ENCODE measurements around the gene PRKD2. TPM values are rescaled to one million over a fixed set of nuclear protein-coding genes. Genes with fewer than 3 reads are reported as not detected.

PRKD2 gene
- total RNA-seq, 1 donor = 9.7 TPM

GRCh38 chr19:46725036-46725820 lies 8.3 kb upstream of the PRKD2 start:
- H3K4me3 ChIP-seq (ENCODE audit: low read depth, low read length) = no peak overlapping the region
- no peak for DNase-seq (ENCODE audit: low read depth)
- TF ChIP-seq CTCF (IDR thresholded peaks at IDR 0.05; ENCODE audit: insufficient read depth, low read length) = no peak

GRCh38 chr19:46724468-46724867 lies 7.6 kb upstream of the PRKD2 start:
- no peak for TF ChIP-seq CTCF (IDR thresholded peaks at IDR 0.05; ENCODE audit: insufficient read depth, low read length)
- no peak for DNase-seq (ENCODE audit: low read depth)
- H3K4me3 ChIP-seq (ENCODE audit: low read depth, low read length) = no peak overlapping the region

GRCh38 chr19:46723471-46723870 lies 6.6 kb upstream of the PRKD2 start:
- TF ChIP-seq CTCF (IDR thresholded peaks at IDR 0.05; ENCODE audit: insufficient read depth, low read length) = no peak
- no peak for DNase-seq (ENCODE audit: low read depth)
- no peak overlapping the region for H3K4me3 ChIP-seq (ENCODE audit: low read depth, low read length)

- no peak for TF ChIP-seq CTCF (IDR thresholded peaks at IDR 0.05; ENCODE audit: insufficient read depth, low read length)
- H3K4me3 ChIP-seq (ENCODE audit: low read depth, low read length) = no peak overlapping the region
- no peak for DNase-seq (ENCODE audit: low read depth)
Observed at GRCh38 chr19:46723023-46723461, 6.1 kb upstream of the PRKD2 start.

- no peak overlapping the region for H3K4me3 ChIP-seq (ENCODE audit: low read depth, low read length)
- TF ChIP-seq CTCF (IDR thresholded peaks at IDR 0.05; ENCODE audit: insufficient read depth, low read length) = no peak
- no peak for DNase-seq (ENCODE audit: low read depth)
Observed at GRCh38 chr19:46722421-46723022, 5.6 kb upstream of the PRKD2 start.

- no peak for TF ChIP-seq CTCF (IDR thresholded peaks at IDR 0.05; ENCODE audit: insufficient read depth, low read length)
- no peak overlapping the region for H3K4me3 ChIP-seq (ENCODE audit: low read depth, low read length)
- DNase-seq (ENCODE audit: low read depth) = no peak
Observed at GRCh38 chr19:46722004-46722380, 5.1 kb upstream of the PRKD2 start.
